K562 (cell line): ENCODE results near the gene KLHL35. TPM values are rescaled to one million over a fixed set of nuclear protein-coding genes. Genes with fewer than 3 reads are reported as not detected.
A peak's percentile ranks its signal among the peaks of the same experiment; 100 is the strongest.

Experiments
- ATAC-seq: fragments of 200-7000 bp; cut with Tn5 transposase; 3 replicates; pipeline ENCODE4 v1.9.1; 2020; ENCODE audit warnings: moderate library complexity
- BruUV-seq: library from RNA; stranded (reverse); fragments of 400-500 nt; replicated peaks from 2 replicates; lab custom pipeline; 2021; lab: Mats Ljungman, UMichigan
- CTCF ChIA-PET: fragments of 300-600 bp; formaldehyde crosslinking; extraction: SDS; loops from one replicate; lab custom pipeline; 2021; ENCODE audit warnings: low intra/inter-chr PET ratio; lab: Yijun Ruan, JAX
- POLR2A ChIA-PET: fragments of 300-600, 350-650 bp; sonication (Branson Sonifier 250); formaldehyde crosslinking; extraction: SDS; loops from one replicate; lab custom pipeline; 2021; ENCODE audit warnings: antibody characterized with exemption, inconsistent platforms; lab: Yijun Ruan, JAX
- DNase-seq, 4 experiments: peaks; one replicate each; pipeline versions ENCODE4 v3.0.0 to v3.0.0-alpha.2; 2011 to 2018; ENCODE audit warnings: low spot score in 3 of 4, mixed read lengths in 3 of 4; ENCODE audit errors: extremely low read depth in 1 of 4
- FAIRE-seq: peaks from 2 replicates; lab custom pipeline; 2011; peaks lifted over from hg19 to GRCh38; lab: Jason Lieb, UNC
- H2AFZ ChIP-seq: 2 replicates; pipeline ENCODE4 v1.6.0; 2011; ENCODE audit warnings: low read depth, low read length, control low read depth, inconsistent platforms
- H3K27ac ChIP-seq: fragments of 200-600 bp; 3 replicates; pipeline ENCODE4 v1.8.0; 2011; ENCODE audit warnings: low read depth, mild to moderate bottlenecking, control low read depth, inconsistent platforms, low read length, moderate library complexity, mixed read lengths; ENCODE audit errors: extremely low read depth
- H3K27me3 ChIP-seq, 2 experiments: fragments of 300-600 bp in 1 of 2; 2 replicates in 1 of 2; 3 replicates in 1 of 2; pipeline versions ENCODE4 v1.6.0 to v1.8.0; 2011; ENCODE audit warnings: inconsistent platforms in 2 of 2, low read length in 2 of 2, mild to moderate bottlenecking in 1 of 2, mixed read lengths in 1 of 2, moderate library complexity in 1 of 2; ENCODE audit not compliant: control insufficient read depth in 2 of 2, insufficient read depth in 2 of 2
- H3K36me3 ChIP-seq: fragments of 300-600 bp; 3 replicates; pipeline ENCODE4 v1.8.0; 2011; ENCODE audit warnings: mild to moderate bottlenecking, low read length, inconsistent platforms; ENCODE audit not compliant: control insufficient read depth, insufficient read depth
- H3K4me1 ChIP-seq, 2 experiments: fragments of 200-600 bp in 1 of 2; replicated peaks in 1 of 2; 2 replicates in 1 of 2; 3 replicates in 1 of 2; pipeline versions ENCODE4 v1.5.1 to v1.8.0; 2011; ENCODE audit warnings: inconsistent platforms in 2 of 2, low read length in 2 of 2, mild to moderate bottlenecking in 1 of 2, mixed read lengths in 1 of 2, moderate library complexity in 1 of 2; ENCODE audit not compliant: control insufficient read depth in 2 of 2, insufficient read depth in 2 of 2
- H3K4me2 ChIP-seq: 2 replicates; pipeline ENCODE4 v1.6.1; 2011; ENCODE audit warnings: low read length, control low read depth, inconsistent platforms, mixed read lengths; ENCODE audit not compliant: insufficient read depth
- H3K4me3 ChIP-seq: fragments of 200-600 bp; sonication (generic), shearing (Covaris generic); 2 replicates; pipeline ENCODE4 v1.5.1; 2016; ENCODE audit warnings: control low read depth, inconsistent platforms
- H3K79me2 ChIP-seq: fragments of 200-600 bp; 3 replicates; pipeline ENCODE4 v1.8.0; 2011; ENCODE audit warnings: low read length, inconsistent platforms; ENCODE audit not compliant: control insufficient read depth, insufficient read depth
- H3K9ac ChIP-seq, 2 experiments: 2 replicates each; pipeline versions ENCODE4 v1.6.0 to v1.6.1; 2011; ENCODE audit warnings: low read depth in 2 of 2, low read length in 2 of 2, control low read depth in 1 of 2, inconsistent platforms in 1 of 2, mild to moderate bottlenecking in 1 of 2, mixed read lengths in 1 of 2; ENCODE audit not compliant: insufficient read depth in 1 of 2
- H3K9me1 ChIP-seq: one replicate; pipeline ENCODE4 v1.6.0; 2011; ENCODE audit warnings: inconsistent platforms, mild to moderate bottlenecking, low read length, moderate library complexity; ENCODE audit not compliant: control insufficient read depth, insufficient read depth
- H3K9me3 ChIP-seq: replicated peaks from 2 replicates; pipeline ENCODE4 v1.5.1; 2011; ENCODE audit warnings: low read depth, low read length, inconsistent platforms; ENCODE audit not compliant: control insufficient read depth, insufficient read depth
- H4K20me1 ChIP-seq: replicated peaks from 2 replicates; pipeline ENCODE4 v1.6.1; 2011; ENCODE audit warnings: low read length, inconsistent platforms, mixed read lengths; ENCODE audit not compliant: control insufficient read depth, insufficient read depth
- WGBS: fragments of 100-300 bp; shearing (Covaris generic); methylation state at CpG from one replicate; pipeline ENCODE4 v1.1.6; 2016; ENCODE audit warnings: low coverage, mixed read lengths; ENCODE audit not compliant: insufficient coverage; ENCODE audit errors: missing lambda C conversion rate; 5-methylcytosine and 5-hydroxymethylcytosine counted together
- in situ Hi-C: fragments of 300-500 bp; cut with MboI; formaldehyde crosslinking; loops from 4 replicates; pipeline ENCODE4 v1.15.0; 2018; ENCODE audit warnings: inconsistent platforms, mixed read lengths
- intact Hi-C: fragments of 100-400 bp; cut with micrococcal nuclease; formaldehyde crosslinking; loops from 2 replicates; pipeline ENCODE4 v1.14.2; 2022
- polyA plus RNA-seq, 8 experiments: library from polyadenylated mRNA; depleted of rRNA in 4 of 8; stranded (reverse) in 5 of 8; unstranded in 3 of 8; fragments of >200 nt; fragmentation: Nextera tagmentation in 2 of 8; fragmentation: Illumina TruSeq in 1 of 8; extraction: Ambion mirVana in 2 of 8; extraction: Trizol in 1 of 8; gene quantifications; 2 replicates each; pipeline versions ENCODE4 v1.2.1 to v1.2.3, GENCODE V29; 2011 to 2014; ENCODE audit warnings: inconsistent platforms in 1 of 8, missing spikeins in 1 of 8
- total RNA-seq, 7 experiments: library from RNA; depleted of rRNA in 6 of 7; stranded (reverse); fragments of >200 nt in 6 of 7; fragmentation: Illumina TruSeq in 2 of 7; extraction: Trizol in 2 of 7; gene quantifications; 2 replicates each; pipeline versions ENCODE4 v1.2.1 to v1.2.3, GENCODE V29; 2011 to 2021; ENCODE audit warnings: low replicate concordance in 1 of 7
- TF ChIP-seq, protein P1 (sequence below): fragments of 250-450 bp; sonication (Bioruptor Pico); IDR thresholded peaks from 2 replicates; pipeline ENCODE4 v1.4.0; 2020; ENCODE audit warnings: mild to moderate bottlenecking
- TF ChIP-seq, protein P2 (sequence below): fragments of 450-650 bp; IDR thresholded peaks from 2 replicates; pipeline ENCODE4 v1.6.1; 2017; ENCODE audit warnings: antibody characterized with exemption, mild to moderate bottlenecking

Gene KLHL35
- total and polyA plus RNA-seq, 9 of the 15 experiments (the other 6 are each of a cell fraction or from before 2014, with no cell fraction given) = not detected

DNA sequence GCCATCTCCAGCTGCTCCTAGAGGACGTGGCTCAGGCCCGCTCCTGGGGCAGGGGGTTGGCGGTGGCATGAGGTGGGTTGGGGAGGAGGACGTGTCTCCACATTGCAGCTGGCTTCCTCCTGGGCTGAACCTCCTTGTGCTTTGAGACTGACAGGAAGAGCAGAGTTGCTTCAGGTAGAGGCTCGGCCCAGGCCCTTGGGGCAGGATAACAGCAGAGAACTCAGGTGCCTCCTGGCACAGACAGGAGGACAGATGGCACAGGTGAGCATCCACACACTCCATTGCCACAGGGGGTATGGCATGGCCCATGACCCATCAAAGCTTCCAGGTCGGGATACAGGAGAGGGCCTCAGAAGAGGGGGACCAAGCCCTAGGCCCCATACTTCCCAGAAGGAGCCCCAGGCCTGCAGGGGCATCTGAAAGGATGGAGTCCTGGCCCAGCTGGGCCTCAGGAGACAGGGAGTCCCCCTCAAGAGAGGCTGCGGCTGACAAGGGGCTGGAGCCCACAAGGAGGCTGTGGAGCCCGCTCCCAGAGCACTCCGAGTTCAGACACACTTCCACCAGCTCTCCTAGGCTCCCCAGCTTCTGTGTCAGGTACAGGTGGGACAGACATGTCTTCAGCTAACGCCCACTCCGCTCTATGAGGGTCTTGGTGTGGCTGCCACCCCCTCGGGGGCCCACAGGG lies 2.0 kb upstream of the KLHL35 start:
- WGBS = 44% methylated on average over 11 of the region's 12 CpGs
- no peak for ATAC-seq
- no peaks in the 10 kb centered on the region for H4K20me1 ChIP-seq
- FAIRE-seq = no peak
- H3K4me3 ChIP-seq = no peak overlapping the region
- TF ChIP-seq, protein P1, sequence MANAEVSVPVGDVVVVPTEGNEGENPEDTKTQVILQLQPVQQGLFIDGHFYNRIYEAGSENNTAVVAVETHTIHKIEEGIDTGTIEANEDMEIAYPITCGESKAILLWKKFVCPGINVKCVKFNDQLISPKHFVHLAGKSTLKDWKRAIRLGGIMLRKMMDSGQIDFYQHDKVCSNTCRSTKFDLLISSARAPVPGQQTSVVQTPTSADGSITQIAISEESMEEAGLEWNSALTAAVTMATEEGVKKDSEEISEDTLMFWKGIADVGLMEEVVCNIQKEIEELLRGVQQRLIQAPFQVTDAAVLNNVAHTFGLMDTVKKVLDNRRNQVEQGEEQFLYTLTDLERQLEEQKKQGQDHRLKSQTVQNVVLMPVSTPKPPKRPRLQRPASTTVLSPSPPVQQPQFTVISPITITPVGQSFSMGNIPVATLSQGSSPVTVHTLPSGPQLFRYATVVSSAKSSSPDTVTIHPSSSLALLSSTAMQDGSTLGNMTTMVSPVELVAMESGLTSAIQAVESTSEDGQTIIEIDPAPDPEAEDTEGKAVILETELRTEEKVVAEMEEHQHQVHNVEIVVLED = no peak
- no peaks in the 10 kb centered on the region for H3K79me2 ChIP-seq
- intact Hi-C loops (no loop called here), in situ Hi-C loops (loop anchor here (25.0 kb wide), 1 partner anchor 427 kb away; no protein-coding TSS in a partner anchor)
- no peak overlapping the region for H3K4me2 ChIP-seq
- CTCF ChIA-PET = no interaction called here
- H3K9me1 ChIP-seq = no peaks in the 10 kb centered on the region
- no peak overlapping the region for H3K27ac ChIP-seq
- H2AFZ ChIP-seq = no peak overlapping the region
- peaks cover 4 to 22% of the 10 kb centered on the region in 2 experiments; a peak in 4 of 5 replicates for H3K27me3 ChIP-seq
- peak overlapping the region in 1 of 2 experiments; percentile 12; a peak in 1 of 4 replicates for H3K9ac ChIP-seq
- no peak for DNase-seq
- peaks cover 0 to 20% of the 10 kb centered on the region in 2 experiments; a peak in 3 of 5 replicates for H3K4me1 ChIP-seq
- BruUV-seq = no TSS peak
- no peaks in the 10 kb centered on the region for H3K36me3 ChIP-seq
- no peaks in the 10 kb centered on the region for H3K9me3 ChIP-seq
- POLR2A ChIA-PET = interaction anchor here (0.6 to 2.1 kb wide), 4 partner anchors 12 to 85 kb away, joined by 3 to 16 read pairs (median 6); no protein-coding TSS in a partner anchor

DNA sequence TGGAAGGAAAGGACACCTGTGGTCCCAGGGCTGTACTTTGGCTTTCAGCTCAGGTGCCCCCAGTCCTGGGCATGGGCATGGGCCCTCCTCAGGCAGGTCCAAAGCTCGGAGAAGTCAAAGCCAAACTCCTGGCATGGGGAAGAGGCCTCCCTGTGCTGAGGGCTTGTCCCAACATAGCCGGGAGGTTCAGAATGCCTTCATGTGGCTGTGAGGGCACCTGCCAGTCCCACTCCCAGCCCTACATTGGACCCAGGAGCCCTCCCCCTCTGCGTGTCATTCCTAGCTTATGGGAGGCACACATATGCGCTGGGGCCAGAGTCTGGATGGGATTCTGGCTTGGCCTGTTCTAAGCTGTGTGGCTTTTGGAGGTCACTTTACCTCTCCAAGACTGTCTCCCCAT lies 1.0 kb upstream of the KLHL35 start:
- Histone ChIP-seq H2AFZ (no peak overlapping the region), H3K79me2 (no peaks in the 10 kb centered on the region), H3K9me3 (no peaks in the 10 kb centered on the region), H3K4me2 (no peak overlapping the region), H3K4me3 (no peak overlapping the region), H3K9me1 (no peaks in the 10 kb centered on the region), H3K4me1 (peaks cover 0 to 10% of the 10 kb centered on the region in 2 experiments; a peak in 3 of 5 replicates), H3K9ac (peak overlapping the region in 1 of 2 experiments; percentile 47; a peak in 2 of 4 replicates), H4K20me1 (no peaks in the 10 kb centered on the region), H3K27me3 (peaks cover 4 to 22% of the 10 kb centered on the region in 2 experiments; a peak in 4 of 5 replicates)
- ChIA-PET CTCF (no interaction called here), POLR2A (interaction anchor here (0.5 to 2.1 kb wide), 7 partner anchors 11 to 92 kb away, joined by 3 to 16 read pairs (median 4); no protein-coding TSS in a partner anchor)
- intact Hi-C loops = no loop called here
- 31% methylated on average over 4 of the region's 4 CpGs for WGBS
- DNase-seq = no peak
- in situ Hi-C loops = loop anchor here (25.0 kb wide), 1 partner anchor 428 kb away; no protein-coding TSS in a partner anchor
- ATAC-seq = no peak
- TF ChIP-seq, protein P2, sequence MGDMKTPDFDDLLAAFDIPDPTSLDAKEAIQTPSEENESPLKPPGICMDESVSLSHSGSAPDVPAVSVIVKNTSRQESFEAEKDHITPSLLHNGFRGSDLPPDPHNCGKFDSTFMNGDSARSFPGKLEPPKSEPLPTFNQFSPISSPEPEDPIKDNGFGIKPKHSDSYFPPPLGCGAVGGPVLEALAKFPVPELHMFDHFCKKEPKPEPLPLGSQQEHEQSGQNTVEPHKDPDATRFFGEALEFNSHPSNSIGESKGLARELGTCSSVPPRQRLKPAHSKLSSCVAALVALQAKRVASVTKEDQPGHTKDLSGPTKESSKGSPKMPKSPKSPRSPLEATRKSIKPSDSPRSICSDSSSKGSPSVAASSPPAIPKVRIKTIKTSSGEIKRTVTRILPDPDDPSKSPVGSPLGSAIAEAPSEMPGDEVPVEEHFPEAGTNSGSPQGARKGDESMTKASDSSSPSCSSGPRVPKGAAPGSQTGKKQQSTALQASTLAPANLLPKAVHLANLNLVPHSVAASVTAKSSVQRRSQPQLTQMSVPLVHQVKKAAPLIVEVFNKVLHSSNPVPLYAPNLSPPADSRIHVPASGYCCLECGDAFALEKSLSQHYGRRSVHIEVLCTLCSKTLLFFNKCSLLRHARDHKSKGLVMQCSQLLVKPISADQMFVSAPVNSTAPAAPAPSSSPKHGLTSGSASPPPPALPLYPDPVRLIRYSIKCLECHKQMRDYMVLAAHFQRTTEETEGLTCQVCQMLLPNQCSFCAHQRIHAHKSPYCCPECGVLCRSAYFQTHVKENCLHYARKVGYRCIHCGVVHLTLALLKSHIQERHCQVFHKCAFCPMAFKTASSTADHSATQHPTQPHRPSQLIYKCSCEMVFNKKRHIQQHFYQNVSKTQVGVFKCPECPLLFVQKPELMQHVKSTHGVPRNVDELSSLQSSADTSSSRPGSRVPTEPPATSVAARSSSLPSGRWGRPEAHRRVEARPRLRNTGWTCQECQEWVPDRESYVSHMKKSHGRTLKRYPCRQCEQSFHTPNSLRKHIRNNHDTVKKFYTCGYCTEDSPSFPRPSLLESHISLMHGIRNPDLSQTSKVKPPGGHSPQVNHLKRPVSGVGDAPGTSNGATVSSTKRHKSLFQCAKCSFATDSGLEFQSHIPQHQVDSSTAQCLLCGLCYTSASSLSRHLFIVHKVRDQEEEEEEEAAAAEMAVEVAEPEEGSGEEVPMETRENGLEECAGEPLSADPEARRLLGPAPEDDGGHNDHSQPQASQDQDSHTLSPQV = no peak
- TF ChIP-seq, all 486 proteins: peak for 0
- BruUV-seq = no TSS peak
- H3K36me3 ChIP-seq = no peaks in the 10 kb centered on the region
- no peak overlapping the region for H3K27ac ChIP-seq
- no peak for FAIRE-seq
